ENCODE data around the gene AGTPBP1.

AGTPBP1 gene

DNA sequence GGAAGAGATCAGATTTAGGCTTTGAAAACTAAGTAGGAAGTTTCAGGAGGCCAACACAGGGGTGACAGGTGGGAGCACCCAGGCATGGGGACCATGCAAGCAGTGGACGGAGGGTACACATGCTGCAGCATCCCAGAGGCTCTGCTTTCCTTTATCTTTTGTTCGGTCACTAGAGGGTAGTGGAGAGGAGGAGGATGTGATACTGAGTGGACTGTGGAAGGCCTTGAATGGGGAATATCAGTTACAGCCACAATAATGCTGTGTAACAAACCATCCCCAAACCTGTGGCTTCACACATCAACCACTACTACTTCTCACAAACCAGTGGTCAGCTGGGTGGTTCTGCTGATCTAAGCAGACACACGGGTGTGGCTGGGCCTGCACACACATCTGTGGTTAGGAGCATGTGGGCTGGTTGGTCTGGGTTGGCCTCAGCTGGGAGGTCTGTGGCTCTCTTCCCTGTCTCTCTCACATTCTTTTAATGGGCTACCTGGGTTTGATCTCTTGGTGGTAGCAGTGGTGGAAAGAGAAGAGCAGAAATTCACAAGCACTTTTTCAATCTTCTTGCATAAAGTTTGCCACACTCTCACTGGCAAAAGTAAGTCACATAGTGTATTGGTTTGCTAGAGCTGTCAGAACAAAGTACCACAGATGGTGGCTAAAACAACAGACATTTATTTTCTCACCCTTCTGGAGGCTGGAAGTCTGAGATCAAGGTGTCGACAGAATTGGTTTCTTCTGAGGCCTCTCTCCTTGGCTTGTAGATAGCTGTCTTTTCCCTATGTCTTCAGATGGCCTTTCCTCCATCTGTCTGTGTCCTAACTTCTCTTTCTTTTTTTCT is 238.7 kb downstream of the AGTPBP1 start:
- DNase-seq (ENCODE audit: low read depth): no peak

- DNase-seq (ENCODE audit: low read depth): no peak
These were observed 239.9 kb downstream of the AGTPBP1 start for GRCh38 chr9:85501882-85502281.

DNA sequence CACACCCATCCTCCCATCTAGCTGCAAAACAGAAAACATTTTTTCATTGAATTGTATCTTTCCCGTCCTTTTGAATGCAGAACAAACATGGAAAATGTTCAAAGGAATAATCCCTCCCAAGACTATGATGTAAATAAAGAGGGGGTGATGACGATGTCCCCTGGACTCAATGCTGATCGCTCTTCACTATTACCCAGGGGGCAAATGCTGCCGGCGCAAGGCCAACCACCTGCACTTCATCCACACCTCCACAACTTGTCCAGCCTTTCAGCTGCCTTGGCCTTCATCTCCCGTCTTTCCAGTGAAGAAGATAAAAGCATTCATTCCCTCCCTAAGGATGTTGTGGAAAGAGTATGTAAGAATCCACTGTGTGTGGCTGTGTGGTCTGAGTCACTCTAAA is 240.3 kb downstream of the AGTPBP1 start:
- DNase-seq (ENCODE audit: low read depth): no peak

Measured in non-pigmented ciliary epithelial cell (primary cell).